OCI-LY3 (cell line): ENCODE measurements around the gene SDK2.
A peak's percentile ranks its signal among the peaks of the same experiment; 100 is the strongest.

ENCODE experiments used
- H2AFZ ChIP-seq: fragments of 200-600, 300-600 bp; shearing (Covaris generic); 2 replicates; pipeline ENCODE4 v1.6.0; 2014; ENCODE audit warnings: antibody characterized with exemption, low read depth, low read length
- H3K27ac ChIP-seq: fragments of 200-600, 300-600 bp; sonication (generic); 2 replicates; pipeline ENCODE4 v1.5.1; 2014; ENCODE audit warnings: mild to moderate bottlenecking, low read length, moderate library complexity, mixed read lengths
- H3K27me3 ChIP-seq: fragments of 200-600, 300-600 bp; sonication (generic); 2 replicates; pipeline ENCODE4 v1.6.1; 2014; ENCODE audit warnings: low read depth, low read length, mixed read lengths
- H3K36me3 ChIP-seq: fragments of 200-600, 300-600 bp; sonication (generic); replicated peaks from 2 replicates; pipeline ENCODE3; 2014; ENCODE audit warnings: low read depth, low read length, mixed read lengths
- H3K4me1 ChIP-seq: fragments of 300-600, 200-600 bp; sonication (generic); 2 replicates; pipeline ENCODE4 v1.6.1; 2014; ENCODE audit warnings: low read length, mixed read lengths
- H3K4me2 ChIP-seq: fragments of 200-600, 300-600 bp; sonication (generic); 2 replicates; pipeline ENCODE4 v1.6.1; 2014; ENCODE audit warnings: low read length, mixed read lengths
- H3K4me3 ChIP-seq: fragments of 300-600, 200-600 bp; sonication (generic); 2 replicates; pipeline ENCODE4 v1.5.1; 2014; ENCODE audit warnings: antibody characterized with exemption, mild to moderate bottlenecking, low read length, moderate library complexity
- H3K79me2 ChIP-seq: fragments of 300-600, 200-600 bp; shearing (Covaris generic); 2 replicates; pipeline ENCODE4 v1.6.1; 2014; ENCODE audit warnings: mild to moderate bottlenecking, low read length, mixed read lengths
- H3K9ac ChIP-seq: fragments of 300-600, 200-600 bp; shearing (Covaris generic); 2 replicates; pipeline ENCODE4 v1.6.0; 2014; ENCODE audit warnings: mild to moderate bottlenecking, low read length, moderate library complexity
- H3K9me3 ChIP-seq: fragments of 200-600, 300-600 bp; shearing (Covaris generic); 2 replicates; pipeline ENCODE4 v1.6.1; 2014; ENCODE audit warnings: low read length, mixed read lengths; ENCODE audit not compliant: insufficient read depth
- H4K20me1 ChIP-seq: fragments of 200-600, 300-600 bp; sonication (generic); 2 replicates; pipeline ENCODE4 v1.6.1; 2016; ENCODE audit warnings: low read length, mixed read lengths; ENCODE audit not compliant: insufficient read depth
- CTCF ChIP-seq: fragments of 200-600, 300-600 bp; sonication (generic); IDR thresholded peaks from 2 replicates; pipeline ENCODE4 v1.5.1; 2014; ENCODE audit warnings: antibody characterized with exemption, low read length, low read depth
- EZH2phosphoT487 ChIP-seq: fragments of 200-600 bp; shearing (Covaris generic); IDR thresholded peaks from 2 replicates; pipeline ENCODE4 v1.6.1; 2018; ENCODE audit warnings: antibody characterized with exemption, mixed run types, low read depth

SDK2 gene

GRCh38 chr17:73482251-73482716 lies 162.0 kb downstream of the SDK2 start:
- H3K9ac ChIP-seq = no peak overlapping the region
- H2AFZ ChIP-seq = no peak overlapping the region
- H3K9me3 ChIP-seq = no peaks in the 10 kb centered on the region
- H4K20me1 ChIP-seq = no peaks in the 10 kb centered on the region
- H3K4me3 ChIP-seq = no peak overlapping the region
- H3K79me2 ChIP-seq = no peaks in the 10 kb centered on the region
- H3K4me2 ChIP-seq = no peak overlapping the region
- H3K27ac ChIP-seq = no peak overlapping the region
- 0 out of 2 replicates have a peak, but pooled peaks cover 4% of the 10 kb centered on the region for H3K27me3 ChIP-seq
- TF ChIP-seq CTCF = no peak
- H3K4me1 ChIP-seq = no peaks in the 10 kb centered on the region
- H3K36me3 ChIP-seq = no peaks in the 10 kb centered on the region

GRCh38 chr17:73481676-73482075 lies 162.6 kb downstream of the SDK2 start:
- no peak overlapping the region for H3K4me3 ChIP-seq
- H3K9ac ChIP-seq = no peak overlapping the region
- no peak overlapping the region for H3K27ac ChIP-seq
- H3K4me2 ChIP-seq = no peak overlapping the region
- TF ChIP-seq CTCF = no peak
- no peak for TF ChIP-seq EZH2phosphoT487
- H2AFZ ChIP-seq = no peak overlapping the region
- H3K9me3 ChIP-seq = no peaks in the 10 kb centered on the region
- H3K27me3 ChIP-seq = 0 out of 2 replicates have a peak, but pooled peaks cover 4% of the 10 kb centered on the region
- no peaks in the 10 kb centered on the region for H4K20me1 ChIP-seq
- H3K79me2 ChIP-seq = no peaks in the 10 kb centered on the region
- H3K36me3 ChIP-seq = no peaks in the 10 kb centered on the region
- H3K4me1 ChIP-seq = no peaks in the 10 kb centered on the region

GRCh38 chr17:73480740-73481139 lies 163.5 kb downstream of the SDK2 start:
- Histone ChIP-seq H3K4me1 (no peaks in the 10 kb centered on the region), H3K79me2 (no peaks in the 10 kb centered on the region), H3K4me3 (no peak overlapping the region), H3K9me3 (no peaks in the 10 kb centered on the region), H3K4me2 (no peak overlapping the region), H2AFZ (no peak overlapping the region), H4K20me1 (no peaks in the 10 kb centered on the region), H3K27ac (no peak overlapping the region), H3K36me3 (no peaks in the 10 kb centered on the region), H3K9ac (no peak overlapping the region), H3K27me3 (0 out of 2 replicates have a peak, but pooled peaks cover 4% of the 10 kb centered on the region)
- TF ChIP-seq CTCF (no peak), EZH2phosphoT487 (no peak)

- Histone ChIP-seq H3K9ac (no peak overlapping the region), H3K4me2 (no peak overlapping the region), H3K4me1 (no peaks in the 10 kb centered on the region), H3K27ac (no peak overlapping the region), H3K79me2 (no peaks in the 10 kb centered on the region), H3K27me3 (0 out of 2 replicates have a peak, but pooled peaks cover 4% of the 10 kb centered on the region), H4K20me1 (no peaks in the 10 kb centered on the region), H3K36me3 (no peaks in the 10 kb centered on the region), H2AFZ (no peak overlapping the region), H3K4me3 (no peak overlapping the region), H3K9me3 (no peaks in the 10 kb centered on the region)
- TF ChIP-seq EZH2phosphoT487 (no peak), CTCF (peak; percentile 36)
Measured at GRCh38 chr17:73478768-73479424, 165.3 kb downstream of the SDK2 start.
